ENCODE results near the gene CAPN12. TPM values are rescaled to one million over a fixed set of nuclear protein-coding genes. Genes with fewer than 3 reads are reported as not detected.
A peak's percentile ranks its signal among the peaks of the same experiment; 100 is the strongest.

CAPN12 gene
- total and polyA plus RNA-seq, 2 experiments from 2014 or later, result 19.1 to 20.5 TPM

- Histone ChIP-seq H3K27ac (ENCODE audit: low read depth) (peak overlapping the region; percentile 76), H3K9me2 (ENCODE audit: insufficient read depth) (no peaks in the 10 kb centered on the region), H3K4me2 (no peak overlapping the region), H3K4me1 (ENCODE audit: insufficient read depth) (peaks cover 19% of the 10 kb centered on the region), H4K20me1 (replicated peaks; ENCODE audit: insufficient read depth) (peaks cover 30% of the 10 kb centered on the region), H3K4me3 (no peak overlapping the region), H3K79me2 (replicated peaks; ENCODE audit: insufficient read depth) (peaks cover 68% of the 10 kb centered on the region), H2AFZ (no peak overlapping the region), H3K36me3 (ENCODE audit: insufficient read depth) (peaks cover 8% of the 10 kb centered on the region; the same call in 1 of the 2 replicates), H3K27me3 (ENCODE audit: insufficient read depth) (no peaks in the 10 kb centered on the region), H3F3A (replicated peaks; ENCODE audit: low read depth) (0 out of 2 replicates have a peak, but pooled peaks cover 6% of the 10 kb centered on the region)
- peaks cover 60% of the 10 kb centered on the region for H3K36me3 Mint-ChIP-seq (ENCODE audit: low read depth)
- DNase-seq (ENCODE audit: low spot score) (no peak), ATAC-seq (no peak; the same call in 2 of the 3 replicates)
- H3K4me1 Mint-ChIP-seq, result peaks cover 52% of the 10 kb centered on the region
- H3K9me3 Mint-ChIP-seq, result no peaks in the 10 kb centered on the region
- H3K27me3 Mint-ChIP-seq (ENCODE audit: insufficient read depth, low read depth, poor library complexity), result peaks cover 21% of the 10 kb centered on the region
- no peak overlapping the region for H3K4me3 Mint-ChIP-seq
- TF ChIP-seq ZNF462 (CRISPR knock-in tag; IDR thresholded peaks at IDR 0.05), result no peak
- no peak for TF ChIP-seq ETS1 (IDR thresholded peaks at IDR 0.05)
- no peak for TF ChIP-seq POLR2AphosphoS5 (IDR thresholded peaks at IDR 0.05; ENCODE audit: low read depth)
- TF ChIP-seq CREB1 (CRISPR knock-in tag; IDR thresholded peaks at IDR 0.05; ENCODE audit: low read depth), result no peak
- TF ChIP-seq EZH2 (IDR thresholded peaks at IDR 0.05; ENCODE audit: low read depth, unreplicated experiment), result no peak
- TF ChIP-seq, protein P1, sequence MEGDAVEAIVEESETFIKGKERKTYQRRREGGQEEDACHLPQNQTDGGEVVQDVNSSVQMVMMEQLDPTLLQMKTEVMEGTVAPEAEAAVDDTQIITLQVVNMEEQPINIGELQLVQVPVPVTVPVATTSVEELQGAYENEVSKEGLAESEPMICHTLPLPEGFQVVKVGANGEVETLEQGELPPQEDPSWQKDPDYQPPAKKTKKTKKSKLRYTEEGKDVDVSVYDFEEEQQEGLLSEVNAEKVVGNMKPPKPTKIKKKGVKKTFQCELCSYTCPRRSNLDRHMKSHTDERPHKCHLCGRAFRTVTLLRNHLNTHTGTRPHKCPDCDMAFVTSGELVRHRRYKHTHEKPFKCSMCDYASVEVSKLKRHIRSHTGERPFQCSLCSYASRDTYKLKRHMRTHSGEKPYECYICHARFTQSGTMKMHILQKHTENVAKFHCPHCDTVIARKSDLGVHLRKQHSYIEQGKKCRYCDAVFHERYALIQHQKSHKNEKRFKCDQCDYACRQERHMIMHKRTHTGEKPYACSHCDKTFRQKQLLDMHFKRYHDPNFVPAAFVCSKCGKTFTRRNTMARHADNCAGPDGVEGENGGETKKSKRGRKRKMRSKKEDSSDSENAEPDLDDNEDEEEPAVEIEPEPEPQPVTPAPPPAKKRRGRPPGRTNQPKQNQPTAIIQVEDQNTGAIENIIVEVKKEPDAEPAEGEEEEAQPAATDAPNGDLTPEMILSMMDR (conservative IDR thresholded peaks at IDR 0.05; ENCODE audit: low read depth in 2 of 2), result no peak
- no peak for TF ChIP-seq NANOG (IDR thresholded peaks at IDR 0.05; ENCODE audit: borderline replicate concordance)
- TF ChIP-seq ZNF331 (CRISPR knock-in tag; IDR thresholded peaks at IDR 0.05; ENCODE audit: low read depth), result no peak
- TF ChIP-seq JUNB (IDR thresholded peaks at IDR 0.05; ENCODE audit: unreplicated experiment), result no peak
- TF ChIP-seq EZH2phosphoT487 (IDR thresholded peaks at IDR 0.05; ENCODE audit: unreplicated experiment), result no peak
- TF ChIP-seq, protein P2, sequence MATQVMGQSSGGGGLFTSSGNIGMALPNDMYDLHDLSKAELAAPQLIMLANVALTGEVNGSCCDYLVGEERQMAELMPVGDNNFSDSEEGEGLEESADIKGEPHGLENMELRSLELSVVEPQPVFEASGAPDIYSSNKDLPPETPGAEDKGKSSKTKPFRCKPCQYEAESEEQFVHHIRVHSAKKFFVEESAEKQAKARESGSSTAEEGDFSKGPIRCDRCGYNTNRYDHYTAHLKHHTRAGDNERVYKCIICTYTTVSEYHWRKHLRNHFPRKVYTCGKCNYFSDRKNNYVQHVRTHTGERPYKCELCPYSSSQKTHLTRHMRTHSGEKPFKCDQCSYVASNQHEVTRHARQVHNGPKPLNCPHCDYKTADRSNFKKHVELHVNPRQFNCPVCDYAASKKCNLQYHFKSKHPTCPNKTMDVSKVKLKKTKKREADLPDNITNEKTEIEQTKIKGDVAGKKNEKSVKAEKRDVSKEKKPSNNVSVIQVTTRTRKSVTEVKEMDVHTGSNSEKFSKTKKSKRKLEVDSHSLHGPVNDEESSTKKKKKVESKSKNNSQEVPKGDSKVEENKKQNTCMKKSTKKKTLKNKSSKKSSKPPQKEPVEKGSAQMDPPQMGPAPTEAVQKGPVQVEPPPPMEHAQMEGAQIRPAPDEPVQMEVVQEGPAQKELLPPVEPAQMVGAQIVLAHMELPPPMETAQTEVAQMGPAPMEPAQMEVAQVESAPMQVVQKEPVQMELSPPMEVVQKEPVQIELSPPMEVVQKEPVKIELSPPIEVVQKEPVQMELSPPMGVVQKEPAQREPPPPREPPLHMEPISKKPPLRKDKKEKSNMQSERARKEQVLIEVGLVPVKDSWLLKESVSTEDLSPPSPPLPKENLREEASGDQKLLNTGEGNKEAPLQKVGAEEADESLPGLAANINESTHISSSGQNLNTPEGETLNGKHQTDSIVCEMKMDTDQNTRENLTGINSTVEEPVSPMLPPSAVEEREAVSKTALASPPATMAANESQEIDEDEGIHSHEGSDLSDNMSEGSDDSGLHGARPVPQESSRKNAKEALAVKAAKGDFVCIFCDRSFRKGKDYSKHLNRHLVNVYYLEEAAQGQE (IDR thresholded peaks at IDR 0.05; ENCODE audit: unreplicated experiment), result no peak
- peak overlapping the region; percentile 81 for H3K27ac Mint-ChIP-seq
Observed at GRCh38 chr19:38699027-38699346, 45.3 kb downstream of the CAPN12 start.
